Measurements from ENCODE around the gene LIN52.
"Not testable (repeated sequence)": the region's sequence is repeated elsewhere in the genome, so short reads cannot be mapped to it uniquely, and the experiment has no call there.

The LIN52 gene

DNA sequence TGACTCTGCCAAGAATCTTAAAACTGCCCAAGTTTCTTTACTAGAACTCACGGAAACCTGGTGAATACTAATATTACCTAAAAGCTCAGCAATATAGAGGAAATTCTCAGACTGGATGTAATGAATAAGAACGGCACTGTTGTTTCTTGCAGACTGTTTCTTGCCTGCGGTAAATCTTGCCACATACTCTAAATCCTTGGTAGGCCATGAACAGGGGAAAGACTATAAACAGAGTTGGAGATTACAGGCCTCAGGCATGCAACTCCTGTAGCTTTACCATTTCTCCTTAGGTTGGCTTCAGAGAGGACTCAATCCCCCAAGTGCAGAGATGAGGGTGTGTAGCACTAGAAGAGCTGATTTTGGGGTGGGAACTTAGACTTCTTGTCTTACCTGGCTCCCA lies 1.6 kb upstream of the LIN52 start:
- ATAC-seq = no peak
- Mint-ChIP-seq H3K27ac (no peak overlapping the region), H3K27me3 (no peaks in the 10 kb centered on the region), H3K4me1 (peaks cover 39% of the 10 kb centered on the region), H3K36me3 (ENCODE audit: low read depth) (no peaks in the 10 kb centered on the region), H3K4me3 (peak overlapping the region; percentile 98), H3K9me3 (no peaks in the 10 kb centered on the region)
- no peak for DNase-seq

GRCh38 chr14:74083784-74084276 lies 926 bp upstream of the LIN52 start:
- H3K27ac Mint-ChIP-seq = peak overlapping the region; percentile 95
- H3K9me3 Mint-ChIP-seq = no peaks in the 10 kb centered on the region
- no peaks in the 10 kb centered on the region for H3K27me3 Mint-ChIP-seq
- peak overlapping the region; percentile 98 for H3K4me3 Mint-ChIP-seq
- no peaks in the 10 kb centered on the region for H3K36me3 Mint-ChIP-seq (ENCODE audit: low read depth)
- H3K4me1 Mint-ChIP-seq = peaks cover 42% of the 10 kb centered on the region
- ATAC-seq (peak; percentile 4), DNase-seq (no peak)

DNA sequence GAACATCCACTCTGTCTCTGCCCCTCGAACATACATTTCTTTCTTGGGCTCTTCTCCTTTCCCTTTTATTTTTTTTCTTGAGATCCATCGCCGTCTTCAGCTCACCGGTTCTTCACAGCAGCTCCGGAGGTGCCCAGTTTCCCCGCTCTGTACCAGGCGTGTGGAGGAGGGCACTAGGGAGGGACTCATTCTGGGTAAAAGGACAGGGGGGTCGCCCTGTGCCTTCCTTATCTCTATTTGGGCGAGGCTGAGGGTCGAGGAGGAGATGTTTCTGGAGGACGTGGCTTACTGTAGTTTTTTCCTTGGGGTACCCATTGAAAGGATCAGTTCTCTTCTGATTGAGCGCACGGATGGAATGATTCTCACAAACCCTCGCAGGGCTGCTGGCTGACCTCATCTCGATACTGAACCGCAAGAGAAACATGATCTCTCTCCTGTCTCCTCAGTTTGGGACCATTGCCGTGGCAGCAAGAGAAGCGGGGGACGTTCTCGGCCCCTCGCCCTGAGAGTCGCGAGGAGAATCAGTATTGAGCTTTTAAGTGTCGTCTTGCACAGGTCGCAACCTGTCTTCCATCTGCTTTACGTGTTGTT lies 386 bp downstream of the LIN52 start:
- peak; percentile 3 for ATAC-seq
- peaks cover 3% of the 10 kb centered on the region for H3K36me3 Mint-ChIP-seq (ENCODE audit: low read depth)
- no peaks in the 10 kb centered on the region for H3K9me3 Mint-ChIP-seq
- DNase-seq = peak; percentile 27
- peak overlapping the region; percentile 98 for H3K4me3 Mint-ChIP-seq
- H3K4me1 Mint-ChIP-seq = peaks cover 51% of the 10 kb centered on the region
- H3K27ac Mint-ChIP-seq = peak overlapping the region; percentile 95
- no peaks in the 10 kb centered on the region for H3K27me3 Mint-ChIP-seq

DNA sequence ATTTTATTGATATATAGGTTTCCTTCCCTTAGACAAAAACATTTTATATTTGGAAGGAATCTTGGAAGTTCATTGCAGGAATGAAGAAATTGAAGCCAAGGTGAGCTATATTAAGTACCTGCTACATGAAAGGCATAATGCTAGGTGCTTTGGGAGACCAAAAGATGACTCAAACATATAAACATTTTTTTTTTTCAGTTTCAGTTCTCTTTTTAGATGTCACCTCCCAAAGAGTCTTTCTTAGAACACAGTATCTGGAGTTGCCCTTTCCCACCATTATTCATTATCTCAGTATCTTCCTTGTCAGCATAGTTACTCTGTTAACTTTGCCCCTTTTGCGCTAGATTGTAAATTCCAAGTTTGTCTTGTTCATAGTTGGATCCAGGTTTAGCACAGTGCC lies 1.1 kb downstream of the LIN52 start:
- Mint-ChIP-seq H3K27ac (peak overlapping the region; percentile 95), H3K4me3 (peak overlapping the region; percentile 98), H3K36me3 (ENCODE audit: low read depth) (peaks cover 5% of the 10 kb centered on the region), H3K27me3 (no peaks in the 10 kb centered on the region), H3K9me3 (no peaks in the 10 kb centered on the region), H3K4me1 (peaks cover 51% of the 10 kb centered on the region)
- no peak for DNase-seq
- no peak for ATAC-seq

- H3K9me3 Mint-ChIP-seq = no peaks in the 10 kb centered on the region
- H3K27ac Mint-ChIP-seq = peak overlapping the region; percentile 29
- no peak for ATAC-seq
- no peak overlapping the region for H3K4me3 Mint-ChIP-seq
- H3K27me3 Mint-ChIP-seq = no peaks in the 10 kb centered on the region
- DNase-seq = peak; percentile 9
- peaks cover 10% of the 10 kb centered on the region for H3K36me3 Mint-ChIP-seq (ENCODE audit: low read depth)
- H3K4me1 Mint-ChIP-seq = peaks cover 35% of the 10 kb centered on the region
Measured at GRCh38 chr14:74089251-74090020, 4.7 kb downstream of the LIN52 start.

DNA sequence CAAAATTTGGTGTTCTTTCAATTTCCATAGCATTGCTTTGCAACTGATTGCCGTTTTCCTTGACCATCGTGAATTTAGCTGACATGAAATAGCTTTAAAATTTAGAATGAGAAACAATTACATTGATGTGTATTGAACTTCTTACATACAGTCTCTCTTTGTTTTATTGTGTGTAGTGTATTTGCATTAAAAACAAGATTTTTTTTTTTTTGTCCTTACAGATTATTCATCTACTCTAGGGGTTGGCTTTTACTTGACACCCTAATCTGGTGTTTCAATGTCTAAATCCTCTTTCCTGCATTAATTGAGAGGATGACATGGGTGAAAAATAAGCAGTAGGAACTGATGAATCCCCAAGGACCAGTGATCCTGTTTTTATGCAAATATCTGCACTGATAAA lies 20.6 kb downstream of the LIN52 start:
- Mint-ChIP-seq H3K27me3 (no peaks in the 10 kb centered on the region), H3K36me3 (ENCODE audit: low read depth) (peaks cover 13% of the 10 kb centered on the region), H3K27ac (no peak overlapping the region), H3K9me3 (no peaks in the 10 kb centered on the region), H3K4me1 (no peaks in the 10 kb centered on the region), H3K4me3 (no peak overlapping the region)
- no peak for DNase-seq
- no peak for ATAC-seq

- H3K27me3 Mint-ChIP-seq = no peaks in the 10 kb centered on the region
- no peaks in the 10 kb centered on the region for H3K9me3 Mint-ChIP-seq
- H3K27ac Mint-ChIP-seq = no peak overlapping the region
- no peak for ATAC-seq
- no peak overlapping the region for H3K4me3 Mint-ChIP-seq
- H3K36me3 Mint-ChIP-seq (ENCODE audit: low read depth) = peaks cover 9% of the 10 kb centered on the region
- no peak for DNase-seq
- H3K4me1 Mint-ChIP-seq = no peaks in the 10 kb centered on the region
Measured at GRCh38 chr14:74109369-74109768, 24.6 kb downstream of the LIN52 start.

- not testable (repeated sequence) for ATAC-seq
Measured at GRCh38 chr14:74111395-74112216, 26.9 kb downstream of the LIN52 start.

GRCh38 chr14:74125487-74125886 lies 40.7 kb downstream of the LIN52 start:
- H3K27ac Mint-ChIP-seq, ATAC-seq, H3K4me3 Mint-ChIP-seq, DNase-seq, H3K9me3 Mint-ChIP-seq, H3K4me1 Mint-ChIP-seq, H3K27me3 Mint-ChIP-seq: not testable (repeated sequence)
- peaks cover 13% of the 10 kb centered on the region for H3K36me3 Mint-ChIP-seq (ENCODE audit: low read depth)

More at GRCh38 chr14:74111395-74112216, 26.9 kb downstream of the LIN52 start:
- H3K4me3 Mint-ChIP-seq; DNase-seq; H3K36me3 Mint-ChIP-seq (ENCODE audit: low read depth); H3K27me3 Mint-ChIP-seq; H3K27ac Mint-ChIP-seq; H3K9me3 Mint-ChIP-seq; H3K4me1 Mint-ChIP-seq: not testable (repeated sequence)

DNA sequence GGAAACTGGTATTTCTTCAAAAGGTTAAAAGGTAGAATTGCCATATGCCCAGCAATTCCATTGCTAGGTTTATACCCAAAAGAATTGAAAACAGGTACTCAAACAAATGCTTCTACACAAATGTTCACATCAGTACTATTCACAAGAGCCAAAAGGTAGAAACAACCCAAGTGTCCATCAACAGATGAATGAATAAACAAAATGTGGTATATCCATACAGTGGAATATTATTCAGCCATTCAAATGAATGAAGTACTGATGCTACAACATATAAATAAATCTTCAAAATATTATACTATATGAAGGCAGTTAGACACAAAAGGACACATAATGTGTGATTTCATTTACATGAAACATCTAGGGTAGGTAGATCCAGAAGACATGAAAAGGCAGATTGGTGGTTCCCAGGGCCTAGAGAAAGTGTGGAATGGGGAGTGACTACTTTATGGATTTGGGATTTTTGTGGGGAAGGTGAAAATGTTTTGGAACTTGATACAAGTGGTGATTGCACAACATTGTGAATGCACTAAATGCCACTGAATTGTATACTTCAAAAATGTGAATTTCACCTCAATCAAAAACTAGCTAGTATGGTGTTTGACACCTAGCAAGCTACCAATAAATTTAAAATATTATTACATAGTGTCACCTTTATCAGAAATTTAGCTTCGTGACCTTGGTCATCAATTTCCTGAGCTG lies 41.7 kb downstream of the LIN52 start:
- Mint-ChIP-seq H3K27ac (no peak overlapping the region), H3K36me3 (ENCODE audit: low read depth) (peaks cover 8% of the 10 kb centered on the region), H3K4me3 (no peak overlapping the region), H3K4me1 (no peaks in the 10 kb centered on the region), H3K9me3 (no peaks in the 10 kb centered on the region), H3K27me3 (no peaks in the 10 kb centered on the region)
- no peak for DNase-seq
- ATAC-seq = no peak

- Mint-ChIP-seq H3K27ac (no peak overlapping the region), H3K36me3 (ENCODE audit: low read depth) (peaks cover 8% of the 10 kb centered on the region), H3K4me3 (no peak overlapping the region), H3K27me3 (no peaks in the 10 kb centered on the region), H3K4me1 (no peaks in the 10 kb centered on the region), H3K9me3 (no peaks in the 10 kb centered on the region)
- DNase-seq = no peak
- no peak for ATAC-seq
Measured at GRCh38 chr14:74127634-74128033, 42.9 kb downstream of the LIN52 start.

GRCh38 chr14:74133833-74134481 lies 49.2 kb downstream of the LIN52 start:
- Mint-ChIP-seq H3K27me3 (no peaks in the 10 kb centered on the region), H3K9me3 (no peaks in the 10 kb centered on the region), H3K4me1 (peaks cover 22% of the 10 kb centered on the region), H3K27ac (no peak overlapping the region), H3K4me3 (no peak overlapping the region), H3K36me3 (ENCODE audit: low read depth) (peaks cover 5% of the 10 kb centered on the region)
- ATAC-seq (no peak), DNase-seq (no peak)

- H3K9me3 Mint-ChIP-seq = no peaks in the 10 kb centered on the region
- no peak for ATAC-seq
- peaks cover 22% of the 10 kb centered on the region for H3K4me1 Mint-ChIP-seq
- H3K4me3 Mint-ChIP-seq = no peak overlapping the region
- DNase-seq = no peak
- H3K27me3 Mint-ChIP-seq = no peaks in the 10 kb centered on the region
- peaks cover 5% of the 10 kb centered on the region for H3K36me3 Mint-ChIP-seq (ENCODE audit: low read depth)
- no peak overlapping the region for H3K27ac Mint-ChIP-seq
Measured at GRCh38 chr14:74134484-74134883, 49.7 kb downstream of the LIN52 start.

DNA sequence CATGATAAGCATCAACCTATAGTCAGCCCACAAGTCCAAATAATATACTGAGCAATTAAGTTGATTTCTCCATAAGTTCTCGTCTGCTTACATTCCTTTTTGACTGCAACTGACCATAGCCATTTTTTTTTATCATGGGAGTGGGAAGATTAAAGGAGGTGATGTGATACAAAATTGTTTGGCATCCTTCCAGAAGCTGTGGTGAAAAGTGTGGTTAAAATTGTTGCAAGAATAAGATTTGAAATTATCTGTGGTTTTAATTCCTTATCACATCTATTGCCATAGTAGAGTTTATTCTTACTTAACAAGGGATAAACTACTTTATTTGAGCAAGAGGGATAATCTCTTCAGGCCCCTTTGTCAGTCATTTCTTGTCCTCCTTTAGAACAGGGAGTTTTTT lies 50.7 kb downstream of the LIN52 start:
- Mint-ChIP-seq H3K4me3 (no peak overlapping the region), H3K27ac (no peak overlapping the region), H3K4me1 (peaks cover 22% of the 10 kb centered on the region), H3K36me3 (ENCODE audit: low read depth) (peaks cover 5% of the 10 kb centered on the region), H3K27me3 (no peaks in the 10 kb centered on the region), H3K9me3 (no peaks in the 10 kb centered on the region)
- DNase-seq (no peak), ATAC-seq (no peak)
